H1 (cell line): ENCODE results near the gene SMIM13. TPM values are rescaled to one million over a fixed set of nuclear protein-coding genes. Genes with fewer than 3 reads are reported as not detected.

Experiments used
- KDM5A ChIP-seq: fragments of 200-600 bp; IDR thresholded peaks from 2 replicates; pipeline ENCODE4 v1.7.1; 2012; ENCODE audit warnings: mild to moderate bottlenecking, low read length, inconsistent platforms, mixed read lengths
- NANOG ChIP-seq: IDR thresholded peaks from 2 replicates; pipeline ENCODE4 v1.6.1; 2011; ENCODE audit warnings: low read length, low read depth, mild to moderate bottlenecking, inconsistent platforms; ENCODE audit not compliant: insufficient read depth, poor library complexity, severe bottlenecking
- SIRT6 ChIP-seq: IDR thresholded peaks from one replicate; pipeline ENCODE4 v1.7.1; 2012; ENCODE audit warnings: low read length, inconsistent platforms
- TAF7 ChIP-seq: optimal IDR thresholded peaks from 2 replicates; pipeline ENCODE3; 2011; ENCODE audit warnings: low read depth, mild to moderate bottlenecking, inconsistent platforms, low read length, moderate library complexity, borderline replicate concordance
- ZNF274 ChIP-seq: IDR thresholded peaks from 2 replicates; pipeline ENCODE4 v1.7.0; 2012; ENCODE audit warnings: low read length, borderline replicate concordance; ENCODE audit errors: extremely low read depth
- polyA plus RNA-seq, 7 experiments: library from polyadenylated mRNA; depleted of rRNA in 3 of 7; stranded (reverse) in 5 of 7; unstranded in 2 of 7; fragments of >200 nt in 5 of 7; fragments of 200-250 nt in 2 of 7; gene quantifications; 1 replicate in 5 of 7; 2 replicates in 1 of 7; 4 replicates in 1 of 7; pipeline versions ENCODE4 v1.2.1 to v1.2.3, GENCODE V29; 2011 to 2013; ENCODE audit warnings: missing spikeins in 2 of 7, mixed read lengths in 2 of 7
- total RNA-seq: library from RNA; stranded (reverse); fragmentation: NEBNext Ultra II Directional; extraction: Animal tissue kit (Norgen Biotek cat#: 25700); gene quantifications from 2 replicates; pipeline ENCODE4 v1.2.1, GENCODE V29; 2021
- TF ChIP-seq, protein P1 (sequence below): fragments of 300-600 bp; sonication (generic); IDR thresholded peaks from 2 replicates; pipeline ENCODE4 v1.7.1; 2012; ENCODE audit warnings: low read length, moderate library complexity, mild to moderate bottlenecking, inconsistent platforms; ENCODE audit not compliant: insufficient replicate concordance
- TF ChIP-seq, protein P2 (sequence below): IDR thresholded peaks from 2 replicates; pipeline ENCODE4 v1.6.1; 2011; ENCODE audit warnings: low read length, improper control_type of control experiment

Gene SMIM13
- total and polyA plus RNA-seq, 2 of the 8 experiments (the other 6 are each of a cell fraction or from before 2014, with no cell fraction given): 1.7 to 10.6 TPM

DNA sequence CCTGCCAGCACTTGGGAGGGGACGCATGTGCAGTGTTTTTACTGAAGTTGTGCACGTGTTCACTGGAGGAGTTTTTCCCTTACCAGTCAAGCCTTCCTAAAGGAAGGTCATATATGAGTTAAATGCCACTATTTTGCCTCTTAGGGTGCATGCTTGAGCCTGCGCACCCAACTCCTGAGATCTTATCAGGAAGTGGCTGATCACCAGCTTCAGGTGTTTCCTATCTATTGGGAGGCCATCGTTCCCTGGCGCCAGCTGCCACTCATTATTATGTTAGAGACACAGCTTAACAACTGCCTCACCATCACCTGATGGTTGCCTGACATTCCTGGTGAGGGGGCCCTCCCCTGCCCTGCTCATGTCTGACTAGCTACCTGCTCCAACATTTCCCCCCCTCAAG lies 9.4 kb downstream of the SMIM13 start (continued):
- TF ChIP-seq, protein P1, sequence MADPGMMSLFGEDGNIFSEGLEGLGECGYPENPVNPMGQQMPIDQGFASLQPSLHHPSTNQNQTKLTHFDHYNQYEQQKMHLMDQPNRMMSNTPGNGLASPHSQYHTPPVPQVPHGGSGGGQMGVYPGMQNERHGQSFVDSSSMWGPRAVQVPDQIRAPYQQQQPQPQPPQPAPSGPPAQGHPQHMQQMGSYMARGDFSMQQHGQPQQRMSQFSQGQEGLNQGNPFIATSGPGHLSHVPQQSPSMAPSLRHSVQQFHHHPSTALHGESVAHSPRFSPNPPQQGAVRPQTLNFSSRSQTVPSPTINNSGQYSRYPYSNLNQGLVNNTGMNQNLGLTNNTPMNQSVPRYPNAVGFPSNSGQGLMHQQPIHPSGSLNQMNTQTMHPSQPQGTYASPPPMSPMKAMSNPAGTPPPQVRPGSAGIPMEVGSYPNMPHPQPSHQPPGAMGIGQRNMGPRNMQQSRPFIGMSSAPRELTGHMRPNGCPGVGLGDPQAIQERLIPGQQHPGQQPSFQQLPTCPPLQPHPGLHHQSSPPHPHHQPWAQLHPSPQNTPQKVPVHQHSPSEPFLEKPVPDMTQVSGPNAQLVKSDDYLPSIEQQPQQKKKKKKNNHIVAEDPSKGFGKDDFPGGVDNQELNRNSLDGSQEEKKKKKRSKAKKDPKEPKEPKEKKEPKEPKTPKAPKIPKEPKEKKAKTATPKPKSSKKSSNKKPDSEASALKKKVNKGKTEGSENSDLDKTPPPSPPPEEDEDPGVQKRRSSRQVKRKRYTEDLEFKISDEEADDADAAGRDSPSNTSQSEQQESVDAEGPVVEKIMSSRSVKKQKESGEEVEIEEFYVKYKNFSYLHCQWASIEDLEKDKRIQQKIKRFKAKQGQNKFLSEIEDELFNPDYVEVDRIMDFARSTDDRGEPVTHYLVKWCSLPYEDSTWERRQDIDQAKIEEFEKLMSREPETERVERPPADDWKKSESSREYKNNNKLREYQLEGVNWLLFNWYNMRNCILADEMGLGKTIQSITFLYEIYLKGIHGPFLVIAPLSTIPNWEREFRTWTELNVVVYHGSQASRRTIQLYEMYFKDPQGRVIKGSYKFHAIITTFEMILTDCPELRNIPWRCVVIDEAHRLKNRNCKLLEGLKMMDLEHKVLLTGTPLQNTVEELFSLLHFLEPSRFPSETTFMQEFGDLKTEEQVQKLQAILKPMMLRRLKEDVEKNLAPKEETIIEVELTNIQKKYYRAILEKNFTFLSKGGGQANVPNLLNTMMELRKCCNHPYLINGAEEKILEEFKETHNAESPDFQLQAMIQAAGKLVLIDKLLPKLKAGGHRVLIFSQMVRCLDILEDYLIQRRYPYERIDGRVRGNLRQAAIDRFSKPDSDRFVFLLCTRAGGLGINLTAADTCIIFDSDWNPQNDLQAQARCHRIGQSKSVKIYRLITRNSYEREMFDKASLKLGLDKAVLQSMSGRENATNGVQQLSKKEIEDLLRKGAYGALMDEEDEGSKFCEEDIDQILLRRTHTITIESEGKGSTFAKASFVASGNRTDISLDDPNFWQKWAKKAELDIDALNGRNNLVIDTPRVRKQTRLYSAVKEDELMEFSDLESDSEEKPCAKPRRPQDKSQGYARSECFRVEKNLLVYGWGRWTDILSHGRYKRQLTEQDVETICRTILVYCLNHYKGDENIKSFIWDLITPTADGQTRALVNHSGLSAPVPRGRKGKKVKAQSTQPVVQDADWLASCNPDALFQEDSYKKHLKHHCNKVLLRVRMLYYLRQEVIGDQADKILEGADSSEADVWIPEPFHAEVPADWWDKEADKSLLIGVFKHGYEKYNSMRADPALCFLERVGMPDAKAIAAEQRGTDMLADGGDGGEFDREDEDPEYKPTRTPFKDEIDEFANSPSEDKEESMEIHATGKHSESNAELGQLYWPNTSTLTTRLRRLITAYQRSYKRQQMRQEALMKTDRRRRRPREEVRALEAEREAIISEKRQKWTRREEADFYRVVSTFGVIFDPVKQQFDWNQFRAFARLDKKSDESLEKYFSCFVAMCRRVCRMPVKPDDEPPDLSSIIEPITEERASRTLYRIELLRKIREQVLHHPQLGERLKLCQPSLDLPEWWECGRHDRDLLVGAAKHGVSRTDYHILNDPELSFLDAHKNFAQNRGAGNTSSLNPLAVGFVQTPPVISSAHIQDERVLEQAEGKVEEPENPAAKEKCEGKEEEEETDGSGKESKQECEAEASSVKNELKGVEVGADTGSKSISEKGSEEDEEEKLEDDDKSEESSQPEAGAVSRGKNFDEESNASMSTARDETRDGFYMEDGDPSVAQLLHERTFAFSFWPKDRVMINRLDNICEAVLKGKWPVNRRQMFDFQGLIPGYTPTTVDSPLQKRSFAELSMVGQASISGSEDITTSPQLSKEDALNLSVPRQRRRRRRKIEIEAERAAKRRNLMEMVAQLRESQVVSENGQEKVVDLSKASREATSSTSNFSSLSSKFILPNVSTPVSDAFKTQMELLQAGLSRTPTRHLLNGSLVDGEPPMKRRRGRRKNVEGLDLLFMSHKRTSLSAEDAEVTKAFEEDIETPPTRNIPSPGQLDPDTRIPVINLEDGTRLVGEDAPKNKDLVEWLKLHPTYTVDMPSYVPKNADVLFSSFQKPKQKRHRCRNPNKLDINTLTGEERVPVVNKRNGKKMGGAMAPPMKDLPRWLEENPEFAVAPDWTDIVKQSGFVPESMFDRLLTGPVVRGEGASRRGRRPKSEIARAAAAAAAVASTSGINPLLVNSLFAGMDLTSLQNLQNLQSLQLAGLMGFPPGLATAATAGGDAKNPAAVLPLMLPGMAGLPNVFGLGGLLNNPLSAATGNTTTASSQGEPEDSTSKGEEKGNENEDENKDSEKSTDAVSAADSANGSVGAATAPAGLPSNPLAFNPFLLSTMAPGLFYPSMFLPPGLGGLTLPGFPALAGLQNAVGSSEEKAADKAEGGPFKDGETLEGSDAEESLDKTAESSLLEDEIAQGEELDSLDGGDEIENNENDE: no peak
- TF ChIP-seq, protein P2, sequence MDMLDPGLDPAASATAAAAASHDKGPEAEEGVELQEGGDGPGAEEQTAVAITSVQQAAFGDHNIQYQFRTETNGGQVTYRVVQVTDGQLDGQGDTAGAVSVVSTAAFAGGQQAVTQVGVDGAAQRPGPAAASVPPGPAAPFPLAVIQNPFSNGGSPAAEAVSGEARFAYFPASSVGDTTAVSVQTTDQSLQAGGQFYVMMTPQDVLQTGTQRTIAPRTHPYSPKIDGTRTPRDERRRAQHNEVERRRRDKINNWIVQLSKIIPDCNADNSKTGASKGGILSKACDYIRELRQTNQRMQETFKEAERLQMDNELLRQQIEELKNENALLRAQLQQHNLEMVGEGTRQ: no peak
- TF ChIP-seq ZNF274: no peak
- TF ChIP-seq KDM5A: no peak
- TF ChIP-seq SIRT6: no peak
- no peak for TF ChIP-seq TAF7
- no peak for TF ChIP-seq NANOG
